Colonic mucosa (tissue), 4 donors: ENCODE results near the gene RADIL. TPM values are rescaled to one million over a fixed set of nuclear protein-coding genes. Genes with fewer than 3 reads are reported as not detected.

Experiments
- DNase-seq: peaks from one replicate; pipeline ENCODE4 v3.0.0-alpha.2; 2020
- H3K27ac ChIP-seq: fragments of 200-600 bp; one replicate; pipeline ENCODE4 v1.8.0; 2021
- H3K27me3 ChIP-seq: fragments of 200-600 bp; one replicate; pipeline ENCODE4 v1.8.0; 2021
- H3K36me3 ChIP-seq: fragments of 200-600 bp; one replicate; pipeline ENCODE4 v1.8.0; 2021
- H3K4me1 ChIP-seq: fragments of 200-600 bp; one replicate; pipeline ENCODE4 v1.8.0; 2021; ENCODE audit warnings: mild to moderate bottlenecking
- H3K4me3 ChIP-seq: fragments of 200-600 bp; one replicate; pipeline ENCODE4 v1.8.0; 2021
- H3K9ac ChIP-seq, 2 donors: one replicate each; pipeline ENCODE4 v1.7.0; 2013; ENCODE audit warnings: control low read depth in 2 of 2, low read depth in 2 of 2, low read length in 2 of 2
- H3K9me3 ChIP-seq: fragments of 200-600 bp; one replicate; pipeline ENCODE4 v1.8.0; 2021
- intact Hi-C: fragments of 100-400 bp; cut with DNase I; formaldehyde crosslinking; loops from one replicate; pipeline ENCODE4 v1.14.1; 2022
- total RNA-seq, 2 donors: library from RNA; stranded (reverse); fragmentation: NEBNext Ultra II Directional in 1 of 2; extraction: Animal tissue kit (Norgen Biotek cat#: 25700) in 1 of 2; gene quantifications; one replicate each; pipeline ENCODE4 v1.2.1, GENCODE V29; 2021
- TF ChIP-seq, protein P1 (sequence below): fragments of 200-600 bp; IDR thresholded peaks from one replicate; pipeline ENCODE4 v1.8.0; 2022; ENCODE audit warnings: antibody characterized with exemption, mild to moderate bottlenecking
- donor health status: healthy.
- donor health status: DM: no; HTN: no; CAD: no.
- donor health status: DM: no; HTN: no; CAD: no.

RADIL gene
- total RNA-seq, 2 donors from 2014 or later: 0.54 to 1.9 TPM

- TF ChIP-seq, protein P1, sequence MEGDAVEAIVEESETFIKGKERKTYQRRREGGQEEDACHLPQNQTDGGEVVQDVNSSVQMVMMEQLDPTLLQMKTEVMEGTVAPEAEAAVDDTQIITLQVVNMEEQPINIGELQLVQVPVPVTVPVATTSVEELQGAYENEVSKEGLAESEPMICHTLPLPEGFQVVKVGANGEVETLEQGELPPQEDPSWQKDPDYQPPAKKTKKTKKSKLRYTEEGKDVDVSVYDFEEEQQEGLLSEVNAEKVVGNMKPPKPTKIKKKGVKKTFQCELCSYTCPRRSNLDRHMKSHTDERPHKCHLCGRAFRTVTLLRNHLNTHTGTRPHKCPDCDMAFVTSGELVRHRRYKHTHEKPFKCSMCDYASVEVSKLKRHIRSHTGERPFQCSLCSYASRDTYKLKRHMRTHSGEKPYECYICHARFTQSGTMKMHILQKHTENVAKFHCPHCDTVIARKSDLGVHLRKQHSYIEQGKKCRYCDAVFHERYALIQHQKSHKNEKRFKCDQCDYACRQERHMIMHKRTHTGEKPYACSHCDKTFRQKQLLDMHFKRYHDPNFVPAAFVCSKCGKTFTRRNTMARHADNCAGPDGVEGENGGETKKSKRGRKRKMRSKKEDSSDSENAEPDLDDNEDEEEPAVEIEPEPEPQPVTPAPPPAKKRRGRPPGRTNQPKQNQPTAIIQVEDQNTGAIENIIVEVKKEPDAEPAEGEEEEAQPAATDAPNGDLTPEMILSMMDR: no peak
- Histone ChIP-seq H3K27me3 (no peaks in the 10 kb centered on the region), H3K4me1 (no peaks in the 10 kb centered on the region), H3K9me3 (no peaks in the 10 kb centered on the region), H3K27ac (no peak overlapping the region), H3K36me3 (no peaks in the 10 kb centered on the region), H3K4me3 (no peak overlapping the region), H3K9ac (no peak overlapping the region)
- DNase-seq: no peak
- intact Hi-C loops: no loop called here
Measured at GRCh38 chr7:4919969-4920766, 36.7 kb upstream of the RADIL start.

- no peak for DNase-seq
- H3K4me1 ChIP-seq: no peaks in the 10 kb centered on the region
- H3K4me3 ChIP-seq: no peak overlapping the region
- H3K27ac ChIP-seq: no peak overlapping the region
- TF ChIP-seq, protein P1: no peak
- H3K9me3 ChIP-seq: no peaks in the 10 kb centered on the region
- H3K9ac ChIP-seq: no peak overlapping the region
- H3K36me3 ChIP-seq: no peaks in the 10 kb centered on the region
- intact Hi-C loops: no loop called here
- H3K27me3 ChIP-seq: no peaks in the 10 kb centered on the region
Measured at GRCh38 chr7:4916113-4916512, 32.6 kb upstream of the RADIL start.

DNA sequence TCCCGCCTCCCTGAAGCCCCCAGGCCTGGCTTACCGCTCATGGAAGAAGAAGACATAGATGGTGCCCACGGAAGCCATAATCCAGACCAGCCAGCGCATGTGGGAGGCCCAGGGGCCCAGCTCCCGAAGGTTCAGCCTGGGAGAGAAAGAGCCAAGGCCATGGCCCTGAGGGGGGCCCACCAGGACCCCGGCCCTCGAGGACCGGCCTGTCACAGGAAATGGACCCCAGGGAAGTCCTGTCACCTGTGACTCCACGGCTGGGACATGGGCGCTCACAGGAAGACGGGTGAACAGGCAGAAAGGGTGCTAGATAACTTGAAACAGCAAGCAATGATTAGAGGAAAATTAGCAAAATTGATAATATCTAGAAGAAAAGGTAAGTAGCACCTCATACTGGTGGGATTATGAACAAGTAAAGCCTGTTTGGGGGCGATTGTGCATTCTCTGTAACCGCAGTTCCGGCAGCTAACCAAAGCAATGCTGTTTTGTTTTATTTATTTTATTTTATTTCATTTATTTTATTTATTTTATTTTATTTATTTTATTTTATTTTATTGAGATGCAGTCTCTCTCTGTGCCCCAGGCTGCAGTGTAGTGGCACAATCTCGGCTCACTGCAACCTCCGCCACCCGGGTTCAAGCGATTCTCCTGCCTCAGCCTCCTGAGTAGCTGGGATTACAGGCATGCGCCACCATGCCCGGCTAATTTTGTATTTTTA lies 27.8 kb upstream of the RADIL start:
- no peaks in the 10 kb centered on the region for H3K9me3 ChIP-seq
- intact Hi-C loops: no loop called here
- no peak overlapping the region for H3K9ac ChIP-seq
- H3K36me3 ChIP-seq: no peaks in the 10 kb centered on the region
- H3K4me1 ChIP-seq: no peaks in the 10 kb centered on the region
- TF ChIP-seq, protein P1: no peak
- DNase-seq: no peak
- no peaks in the 10 kb centered on the region for H3K27me3 ChIP-seq
- no peak overlapping the region for H3K27ac ChIP-seq
- H3K4me3 ChIP-seq: no peak overlapping the region

DNA sequence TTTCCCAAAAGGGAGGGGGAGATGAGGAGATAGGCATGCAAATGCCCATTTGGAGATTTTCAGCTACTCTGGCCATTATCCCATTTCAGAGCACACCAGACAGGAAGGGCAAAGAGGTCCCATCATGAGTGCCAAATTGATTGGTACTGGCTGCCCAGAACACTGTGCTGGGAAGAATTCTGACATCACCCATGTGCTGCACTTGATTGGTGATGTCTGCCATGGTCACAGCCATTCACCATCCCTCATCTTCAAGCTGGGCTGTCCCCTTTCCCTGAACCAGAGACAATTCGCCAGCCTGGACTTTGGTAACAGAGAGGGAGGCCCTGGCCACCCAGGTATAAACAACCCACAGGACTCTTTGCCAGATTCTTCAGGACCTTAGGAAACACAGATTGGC lies 23.2 kb upstream of the RADIL start:
- Histone ChIP-seq H3K36me3 (no peaks in the 10 kb centered on the region), H3K27me3 (no peaks in the 10 kb centered on the region), H3K4me3 (no peak overlapping the region), H3K4me1 (no peaks in the 10 kb centered on the region), H3K9ac (no peak overlapping the region), H3K27ac (no peak overlapping the region), H3K9me3 (no peaks in the 10 kb centered on the region)
- no peak for DNase-seq
- intact Hi-C loops: no loop called here
- TF ChIP-seq, protein P1: no peak

- intact Hi-C loops: no loop called here
- H3K36me3 ChIP-seq: no peaks in the 10 kb centered on the region
- TF ChIP-seq, protein P1: no peak
- H3K27ac ChIP-seq: no peak overlapping the region
- no peaks in the 10 kb centered on the region for H3K4me1 ChIP-seq
- no peak overlapping the region for H3K9ac ChIP-seq
- H3K27me3 ChIP-seq: no peaks in the 10 kb centered on the region
- no peak overlapping the region for H3K4me3 ChIP-seq
- no peak for DNase-seq
- H3K9me3 ChIP-seq: no peaks in the 10 kb centered on the region
Measured at GRCh38 chr7:4905171-4905570, 21.7 kb upstream of the RADIL start.
